Suprapubic skin (tissue), 3 donors: ENCODE results near the gene KLHL30.

Experiments
- EP300 ChIP-seq: sonication (generic); formaldehyde crosslinking; IDR thresholded peaks from one replicate; pipeline ENCODE4 v1.6.1; 2017; ENCODE audit warnings: antibody characterized with exemption
- POLR2A ChIP-seq, 2 donors: fragments of 450-650 bp; IDR thresholded peaks; one replicate each; pipeline ENCODE4 v1.6.1; 2017; ENCODE audit warnings: antibody characterized with exemption in 2 of 2, mild to moderate bottlenecking in 2 of 2, moderate library complexity in 2 of 2
- TF ChIP-seq, protein P1 (sequence below), 2 donors: fragments of 200-600 bp in 1 of 2; fragments of 450-650 bp in 1 of 2; sonication (generic) in 1 of 2; IDR thresholded peaks; one replicate each; pipeline ENCODE4 v1.5.1; 2016 to 2019; ENCODE audit warnings: antibody characterized with exemption in 2 of 2, mild to moderate bottlenecking in 1 of 2, moderate library complexity in 1 of 2

DNA sequence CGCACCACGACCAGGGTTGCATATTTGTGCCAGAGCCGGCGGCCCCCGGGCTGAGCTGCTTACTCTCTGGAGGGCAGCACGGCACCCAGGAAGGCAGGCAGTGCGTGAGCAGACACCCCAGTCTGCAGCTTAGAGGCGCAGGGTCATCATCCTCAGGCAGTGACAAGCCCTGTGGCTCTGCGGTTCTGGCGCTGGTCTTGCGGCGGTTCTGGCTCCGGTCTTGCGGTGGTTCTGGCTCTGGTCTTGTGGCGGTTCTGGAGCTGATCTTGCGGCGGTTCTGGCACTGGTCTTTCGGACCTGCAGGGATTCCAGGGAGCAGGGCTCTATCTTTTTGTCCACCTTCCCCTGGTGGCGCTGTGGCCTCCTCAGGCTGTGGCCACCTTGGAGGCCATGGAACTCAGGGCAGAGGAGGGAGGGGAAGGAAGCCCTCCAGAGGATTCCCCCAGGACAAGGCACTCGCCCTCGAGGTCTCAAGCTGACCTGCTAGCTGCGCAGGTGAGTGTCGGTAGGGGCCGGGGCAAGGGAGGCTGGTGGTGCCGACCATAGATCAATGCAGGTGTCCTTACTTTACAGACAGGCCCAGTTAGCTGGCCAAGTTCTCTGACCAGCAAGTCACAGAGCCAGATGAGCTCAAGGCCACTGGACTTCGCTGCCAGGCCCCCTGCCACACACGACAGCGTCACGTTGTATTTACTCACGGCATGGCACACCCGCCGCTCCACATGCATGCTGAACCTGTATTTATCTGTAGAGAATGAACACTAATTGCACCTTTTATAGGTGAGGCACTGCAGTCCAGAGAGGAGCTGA lies 23.4 kb upstream of the KLHL30 start:
- TF ChIP-seq, protein P1, sequence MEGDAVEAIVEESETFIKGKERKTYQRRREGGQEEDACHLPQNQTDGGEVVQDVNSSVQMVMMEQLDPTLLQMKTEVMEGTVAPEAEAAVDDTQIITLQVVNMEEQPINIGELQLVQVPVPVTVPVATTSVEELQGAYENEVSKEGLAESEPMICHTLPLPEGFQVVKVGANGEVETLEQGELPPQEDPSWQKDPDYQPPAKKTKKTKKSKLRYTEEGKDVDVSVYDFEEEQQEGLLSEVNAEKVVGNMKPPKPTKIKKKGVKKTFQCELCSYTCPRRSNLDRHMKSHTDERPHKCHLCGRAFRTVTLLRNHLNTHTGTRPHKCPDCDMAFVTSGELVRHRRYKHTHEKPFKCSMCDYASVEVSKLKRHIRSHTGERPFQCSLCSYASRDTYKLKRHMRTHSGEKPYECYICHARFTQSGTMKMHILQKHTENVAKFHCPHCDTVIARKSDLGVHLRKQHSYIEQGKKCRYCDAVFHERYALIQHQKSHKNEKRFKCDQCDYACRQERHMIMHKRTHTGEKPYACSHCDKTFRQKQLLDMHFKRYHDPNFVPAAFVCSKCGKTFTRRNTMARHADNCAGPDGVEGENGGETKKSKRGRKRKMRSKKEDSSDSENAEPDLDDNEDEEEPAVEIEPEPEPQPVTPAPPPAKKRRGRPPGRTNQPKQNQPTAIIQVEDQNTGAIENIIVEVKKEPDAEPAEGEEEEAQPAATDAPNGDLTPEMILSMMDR (IDR thresholded peaks at IDR 0.05) = no peak
- TF ChIP-seq POLR2A (IDR thresholded peaks at IDR 0.05) (no peak), EP300 (no peak)
